ENCODE data around the gene PTPA.
"Not testable (repeated sequence)": the region's sequence is repeated elsewhere in the genome, so short reads cannot be mapped to it uniquely, and the experiment has no call there.

Gene PTPA

GRCh38 chr9:129151469-129151868 is 40.3 kb downstream of the PTPA start:
- DNase-seq (ENCODE audit: low read depth in 2 of 2, low spot score in 1 of 2): no peak

- DNase-seq (ENCODE audit: low read depth in 2 of 2, low spot score in 1 of 2): no peak
Observed at GRCh38 chr9:129154866-129155477, 43.8 kb downstream of the PTPA start.

GRCh38 chr9:129156163-129156562 is 44.9 kb downstream of the PTPA start:
- DNase-seq (ENCODE audit: low read depth in 2 of 2, low spot score in 1 of 2): no peak

DNA sequence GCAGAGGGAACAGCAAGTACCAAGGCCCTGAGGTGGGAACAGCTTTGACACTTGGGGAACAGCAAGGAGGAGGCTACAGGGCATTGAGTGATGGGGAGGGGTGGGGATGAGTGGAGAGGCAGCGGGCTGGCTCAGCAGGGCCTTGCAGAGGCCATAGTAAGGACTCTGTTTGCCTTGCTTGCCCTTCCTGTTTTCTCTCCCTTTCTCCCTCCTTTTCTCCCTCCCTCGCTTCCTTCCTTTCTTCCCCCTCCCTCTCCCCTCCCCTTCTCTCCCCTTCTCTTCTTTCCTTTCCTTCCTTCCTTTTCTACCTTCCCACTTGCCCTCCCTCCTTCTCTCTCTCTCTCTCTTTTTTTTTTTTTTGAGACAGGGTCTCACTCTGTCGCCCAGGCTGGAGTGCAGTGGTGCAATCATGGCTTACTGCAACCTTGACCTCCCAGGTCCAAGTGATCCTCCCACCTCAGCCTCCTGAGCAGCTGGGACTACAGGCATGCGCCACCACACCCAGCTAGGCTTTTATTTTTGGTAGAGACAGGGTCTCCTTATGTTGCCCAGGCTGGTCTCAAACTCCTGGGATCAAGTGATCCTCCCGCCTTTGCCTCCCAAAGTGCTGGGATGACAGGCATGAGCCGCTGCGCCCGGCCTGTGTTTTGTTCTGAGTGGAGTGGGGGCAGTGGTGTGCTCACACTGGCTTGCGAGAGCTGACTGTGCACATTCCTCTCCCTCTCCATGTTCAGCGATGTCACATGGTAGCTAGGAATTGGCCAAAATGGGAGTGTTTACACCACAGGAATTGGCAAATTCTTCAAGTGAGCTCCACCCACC is 49.7 kb downstream of the PTPA start:
- DNase-seq (ENCODE audit: low read depth in 2 of 2, low spot score in 1 of 2): no peak

GRCh38 chr9:129161534-129161837 is 50.3 kb downstream of the PTPA start:
- DNase-seq (ENCODE audit: low read depth in 2 of 2, low spot score in 1 of 2): no peak

DNA sequence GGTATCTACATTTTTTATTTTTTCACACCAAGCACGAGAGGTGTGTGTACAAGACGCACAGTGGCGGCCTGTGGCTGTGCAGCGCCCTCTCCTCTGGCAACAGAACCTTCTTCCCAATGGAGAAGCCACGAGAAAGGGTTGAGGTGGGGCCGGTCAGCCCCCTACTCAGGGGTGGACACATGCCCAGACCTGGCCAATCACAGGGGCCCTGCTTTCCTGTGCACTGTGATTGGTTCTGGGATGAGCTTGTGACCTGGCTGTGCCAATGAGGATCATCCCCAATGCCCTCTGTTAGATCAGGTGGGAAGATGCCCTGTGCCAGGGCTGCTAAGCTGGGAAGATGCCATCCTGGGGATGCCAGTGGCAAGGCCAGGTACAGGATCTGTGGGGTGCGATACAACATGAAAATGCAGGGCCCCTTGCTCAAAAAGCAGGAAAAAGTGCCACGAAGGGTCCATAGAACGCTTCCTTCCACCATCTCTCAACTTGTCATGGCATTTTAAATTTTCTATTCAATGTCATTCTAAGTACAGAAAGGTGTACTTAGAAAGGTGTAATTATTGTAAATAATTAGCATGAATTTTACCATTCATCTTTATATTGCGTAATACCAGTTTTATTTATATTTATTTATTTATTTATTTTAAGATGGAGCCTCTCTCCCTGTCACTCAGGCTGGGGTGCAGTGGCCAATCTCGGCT is 51.4 kb downstream of the PTPA start:
- DNase-seq (ENCODE audit: low read depth in 2 of 2, low spot score in 1 of 2): no peak

- not testable (repeated sequence) for DNase-seq (ENCODE audit: low read depth in 2 of 2, low spot score in 1 of 2)
Observed at GRCh38 chr9:129163198-129163670, 52.0 kb downstream of the PTPA start.

DNA sequence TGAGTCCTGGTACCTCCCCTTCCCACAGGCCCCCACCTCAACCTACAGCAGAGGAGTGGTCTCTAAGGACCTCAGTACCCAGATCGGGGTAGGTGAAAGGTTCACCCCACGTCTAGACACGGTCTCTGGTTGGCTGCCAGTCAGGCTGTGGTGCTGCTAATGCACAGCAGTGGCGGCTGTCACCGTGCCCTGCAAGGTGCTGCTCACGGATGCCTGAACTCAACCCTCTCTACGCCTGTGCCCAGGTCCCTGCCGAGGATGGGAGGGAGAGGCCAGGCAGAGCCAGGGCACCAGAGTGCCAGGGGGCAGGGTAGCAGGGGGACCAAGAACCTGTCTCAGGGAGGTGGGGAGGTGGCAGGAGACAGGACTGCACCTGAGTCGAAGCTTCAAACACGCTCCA is 52.5 kb downstream of the PTPA start:
- DNase-seq (ENCODE audit: low read depth in 2 of 2, low spot score in 1 of 2): no peak

GRCh38 chr9:129164246-129164930 is 53.2 kb downstream of the PTPA start:
- DNase-seq (ENCODE audit: low read depth in 2 of 2, low spot score in 1 of 2): no peak

GRCh38 chr9:129165198-129165597 is 54.0 kb downstream of the PTPA start:
- no peak for DNase-seq (ENCODE audit: low read depth in 2 of 2, low spot score in 1 of 2)

DNA sequence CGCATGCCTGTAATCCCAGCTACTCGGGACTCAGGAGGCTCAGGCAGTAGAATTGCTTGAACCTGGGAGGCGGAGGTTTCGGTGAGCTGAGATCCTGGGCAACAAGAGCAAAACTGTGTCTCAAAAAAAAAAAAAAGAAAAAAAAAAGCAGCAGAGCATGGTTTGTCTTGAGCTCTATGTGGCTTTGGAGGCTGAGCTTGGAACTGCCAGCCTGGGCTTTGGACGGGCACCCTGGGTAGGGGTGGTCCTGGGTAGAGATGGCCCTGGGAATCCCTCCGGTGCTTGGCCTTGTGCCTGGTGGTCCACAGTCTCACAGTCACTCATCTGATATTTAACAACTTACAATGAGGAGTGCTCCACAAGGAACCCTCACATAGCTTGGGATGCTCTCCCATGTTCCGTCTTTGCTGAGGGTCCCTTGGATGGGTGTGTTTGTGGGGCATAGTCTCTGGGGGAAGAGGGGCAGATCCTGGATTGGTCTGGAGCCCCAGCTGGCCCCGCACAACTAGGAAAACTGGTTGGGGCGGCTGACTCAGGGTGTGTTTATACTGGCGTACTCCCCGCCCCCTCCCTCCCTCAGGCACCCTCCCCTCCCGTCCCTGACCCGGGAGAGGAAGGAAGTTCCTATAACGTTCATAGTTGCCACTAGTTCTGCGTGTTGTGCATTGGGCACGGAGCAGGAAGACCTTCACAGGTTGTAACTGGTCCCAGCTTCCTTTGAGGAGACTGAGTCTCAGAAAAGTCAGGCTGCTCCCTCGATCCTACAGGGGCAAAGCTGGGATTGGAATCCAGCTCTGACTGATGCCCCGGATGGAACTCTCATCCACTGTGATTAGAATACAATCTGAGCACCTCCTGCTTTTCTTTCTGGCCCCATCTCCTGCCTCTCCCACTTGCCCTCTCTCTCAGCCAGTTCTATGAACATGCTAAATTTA is 55.7 kb downstream of the PTPA start:
- DNase-seq (ENCODE audit: low read depth in 2 of 2, low spot score in 1 of 2): no peak

DNA sequence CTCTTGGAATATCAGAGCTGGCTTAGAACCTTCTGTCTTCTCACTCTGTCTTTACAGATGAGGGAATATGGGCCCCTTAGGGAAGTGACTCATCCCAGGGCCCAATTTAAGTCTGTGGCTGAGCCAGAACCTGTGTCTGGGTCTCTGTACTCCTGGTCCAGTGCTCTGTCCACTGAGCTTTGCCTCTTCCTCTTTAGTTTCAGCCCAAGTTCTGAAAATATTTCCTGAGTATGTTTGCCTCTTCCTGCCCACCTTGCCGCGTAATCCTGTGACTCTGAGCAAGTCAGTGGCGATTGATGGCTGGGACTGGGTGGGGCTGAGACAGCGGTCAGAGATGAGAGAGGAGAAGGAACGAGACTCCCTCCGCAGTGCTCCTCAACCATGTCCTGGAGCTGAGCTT is 59.0 kb downstream of the PTPA start:
- no peak for DNase-seq (ENCODE audit: low read depth in 2 of 2, low spot score in 1 of 2)

DNA sequence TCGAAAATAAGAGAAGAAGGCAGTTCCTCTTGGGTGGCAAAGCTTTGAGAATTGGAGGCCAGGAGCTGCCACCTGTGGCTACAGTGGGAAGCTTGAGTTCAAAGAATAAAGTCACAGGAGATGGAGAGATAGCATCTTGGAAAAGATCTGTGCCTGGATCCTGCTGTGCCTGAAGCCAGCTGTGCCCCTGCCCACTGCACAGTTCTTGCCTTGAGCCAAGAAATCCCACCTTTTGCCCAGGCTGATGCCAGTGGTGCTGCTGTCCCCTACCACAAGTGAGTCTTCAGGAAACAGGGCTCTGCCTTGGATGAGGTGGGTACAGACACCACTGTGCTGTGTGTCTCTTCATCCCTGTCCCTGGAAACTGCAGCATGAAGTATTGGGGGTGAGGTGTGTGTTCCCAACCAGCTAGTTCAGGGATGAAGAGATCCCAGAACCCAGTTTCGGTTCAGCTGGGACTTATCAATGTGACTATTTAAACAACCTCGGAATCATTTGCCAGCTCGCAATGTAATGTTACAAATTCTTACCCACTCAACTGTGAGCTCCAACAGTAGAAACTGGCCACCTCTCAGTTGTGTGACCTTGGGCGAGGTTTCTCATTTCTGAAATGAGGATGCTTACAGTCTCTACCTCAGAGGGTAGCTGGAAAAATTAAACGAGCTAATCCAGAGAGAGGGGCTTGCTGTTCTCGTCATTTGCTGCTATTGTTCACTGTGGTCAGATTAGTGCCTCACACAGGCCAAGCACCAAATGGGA is 61.0 kb downstream of the PTPA start:
- DNase-seq (ENCODE audit: low read depth in 2 of 2, low spot score in 1 of 2): no peak

GRCh38 chr9:129172816-129173215 is 61.6 kb downstream of the PTPA start:
- no peak for DNase-seq (ENCODE audit: low read depth in 2 of 2, low spot score in 1 of 2)

- DNase-seq (ENCODE audit: low read depth in 2 of 2, low spot score in 1 of 2): no peak
Observed at GRCh38 chr9:129173296-129174101, 62.3 kb downstream of the PTPA start.

DNA sequence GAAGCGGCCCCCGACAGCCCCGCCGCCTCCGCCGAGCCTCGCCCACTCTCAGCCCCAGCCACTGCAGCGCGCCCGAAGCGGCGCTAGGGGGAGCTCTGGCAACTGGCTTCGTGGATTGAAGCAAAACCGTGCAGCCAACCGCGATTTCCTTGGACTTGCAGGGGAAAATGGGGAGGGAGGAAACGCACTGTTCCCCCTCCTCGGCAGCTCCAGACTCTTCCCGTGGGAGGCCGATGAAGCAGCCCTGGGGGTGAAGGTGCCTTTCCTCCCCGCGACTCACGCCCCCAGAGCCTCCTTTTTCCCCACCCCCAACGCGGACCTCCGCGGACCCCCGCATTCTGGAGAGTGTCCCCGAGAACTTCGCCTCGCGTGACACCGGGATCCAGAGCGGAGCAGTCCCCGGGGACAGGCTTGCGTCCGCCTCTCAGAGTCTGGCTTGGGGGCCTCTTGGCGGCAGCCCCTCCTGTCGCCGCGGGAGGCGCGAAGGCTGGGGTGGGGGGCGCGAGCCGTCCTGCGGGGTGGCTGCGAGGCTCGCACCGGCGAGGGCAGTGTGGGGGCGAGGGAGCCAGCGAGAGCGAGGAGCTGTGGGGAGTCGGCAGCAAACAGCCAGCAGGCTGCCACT is 63.0 kb downstream of the PTPA start:
- peak; percentile 59 to 66 for DNase-seq (ENCODE audit: low read depth in 2 of 2, low spot score in 1 of 2)

DNA sequence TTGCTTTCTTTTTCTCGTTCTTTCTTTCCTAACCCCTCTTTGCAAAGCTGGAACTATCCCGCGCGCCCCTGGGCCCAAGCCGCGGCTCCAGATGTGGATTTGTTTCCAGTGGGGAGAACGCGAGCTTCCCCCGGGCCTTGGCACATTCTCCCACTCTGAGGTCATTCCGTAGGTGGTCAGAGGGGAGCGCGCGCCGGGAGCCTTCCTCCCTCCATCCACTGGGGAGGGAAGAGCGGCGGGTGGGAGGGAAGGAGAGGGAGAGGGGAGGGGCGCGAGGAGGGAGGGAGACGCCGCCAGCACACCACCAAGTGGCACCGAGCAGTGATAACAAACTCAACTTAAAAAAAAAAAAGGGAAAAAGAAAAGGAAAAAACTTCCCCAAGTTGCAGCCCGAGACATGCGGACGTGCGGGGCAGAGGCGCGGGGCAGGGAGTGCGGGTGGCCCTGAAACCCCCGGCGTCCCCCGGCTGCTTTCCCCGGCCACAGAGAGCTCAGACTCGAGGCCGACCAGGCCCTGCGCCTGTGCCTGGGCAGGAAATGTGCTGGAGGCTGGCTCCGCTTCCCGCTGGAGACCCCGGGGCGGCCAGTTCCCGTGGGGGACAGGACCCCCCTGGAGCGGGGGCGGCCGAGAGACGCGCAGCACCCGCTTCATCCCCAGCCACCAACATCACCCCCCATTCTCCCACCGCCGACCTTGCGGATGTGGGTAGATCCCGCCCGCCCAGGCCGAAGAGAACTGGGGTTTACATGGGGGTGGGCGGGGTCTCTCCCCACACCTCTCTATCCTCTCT is 63.7 kb downstream of the PTPA start:
- no peak for DNase-seq (ENCODE audit: low read depth in 2 of 2, low spot score in 1 of 2)

GRCh38 chr9:129175515-129175824 is 64.3 kb downstream of the PTPA start:
- no peak for DNase-seq (ENCODE audit: low read depth in 2 of 2, low spot score in 1 of 2)

Data from stimulated activated CD8-positive, alpha-beta memory T cell treated with anti-CD3 and anti-CD28 coated beads, Interleukin-4, amount 100 ng/mL, for 4 hours (primary cell).